Activated naive CD4-positive, alpha-beta T cell treated with anti-CD3 and anti-CD28 coated beads, Interleukin-2, amount 50 U/mL, for 16 hours (primary cell): ENCODE measurements around the gene FMN1.
A peak's percentile ranks its signal among the peaks of the same experiment; 100 is the strongest.

ENCODE experiments used
- DNase-seq: peaks from one replicate; pipeline ENCODE4 v3.0.0-alpha.2; 2020

Gene FMN1, protein sequence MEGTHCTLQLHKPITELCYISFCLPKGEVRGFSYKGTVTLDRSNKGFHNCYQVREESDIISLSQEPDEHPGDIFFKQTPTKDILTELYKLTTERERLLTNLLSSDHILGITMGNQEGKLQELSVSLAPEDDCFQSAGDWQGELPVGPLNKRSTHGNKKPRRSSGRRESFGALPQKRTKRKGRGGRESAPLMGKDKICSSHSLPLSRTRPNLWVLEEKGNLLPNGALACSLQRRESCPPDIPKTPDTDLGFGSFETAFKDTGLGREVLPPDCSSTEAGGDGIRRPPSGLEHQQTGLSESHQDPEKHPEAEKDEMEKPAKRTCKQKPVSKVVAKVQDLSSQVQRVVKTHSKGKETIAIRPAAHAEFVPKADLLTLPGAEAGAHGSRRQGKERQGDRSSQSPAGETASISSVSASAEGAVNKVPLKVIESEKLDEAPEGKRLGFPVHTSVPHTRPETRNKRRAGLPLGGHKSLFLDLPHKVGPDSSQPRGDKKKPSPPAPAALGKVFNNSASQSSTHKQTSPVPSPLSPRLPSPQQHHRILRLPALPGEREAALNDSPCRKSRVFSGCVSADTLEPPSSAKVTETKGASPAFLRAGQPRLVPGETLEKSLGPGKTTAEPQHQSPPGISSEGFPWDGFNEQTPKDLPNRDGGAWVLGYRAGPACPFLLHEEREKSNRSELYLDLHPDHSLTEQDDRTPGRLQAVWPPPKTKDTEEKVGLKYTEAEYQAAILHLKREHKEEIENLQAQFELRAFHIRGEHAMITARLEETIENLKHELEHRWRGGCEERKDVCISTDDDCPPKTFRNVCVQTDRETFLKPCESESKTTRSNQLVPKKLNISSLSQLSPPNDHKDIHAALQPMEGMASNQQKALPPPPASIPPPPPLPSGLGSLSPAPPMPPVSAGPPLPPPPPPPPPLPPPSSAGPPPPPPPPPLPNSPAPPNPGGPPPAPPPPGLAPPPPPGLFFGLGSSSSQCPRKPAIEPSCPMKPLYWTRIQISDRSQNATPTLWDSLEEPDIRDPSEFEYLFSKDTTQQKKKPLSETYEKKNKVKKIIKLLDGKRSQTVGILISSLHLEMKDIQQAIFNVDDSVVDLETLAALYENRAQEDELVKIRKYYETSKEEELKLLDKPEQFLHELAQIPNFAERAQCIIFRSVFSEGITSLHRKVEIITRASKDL (N-terminal part only)

GRCh38 chr15:33194704-33195670, at the start of gene FMN1:
Gene FMN1, minus strand, starts transcription at chr15:33194714. Its CDS starts 39,800 bp downstream, at chr15:33154914.
- peak; percentile 94 for DNase-seq

- no peak for DNase-seq
Measured at GRCh38 chr15:33243869-33244268, 49.4 kb upstream of the FMN1 start.

DNA sequence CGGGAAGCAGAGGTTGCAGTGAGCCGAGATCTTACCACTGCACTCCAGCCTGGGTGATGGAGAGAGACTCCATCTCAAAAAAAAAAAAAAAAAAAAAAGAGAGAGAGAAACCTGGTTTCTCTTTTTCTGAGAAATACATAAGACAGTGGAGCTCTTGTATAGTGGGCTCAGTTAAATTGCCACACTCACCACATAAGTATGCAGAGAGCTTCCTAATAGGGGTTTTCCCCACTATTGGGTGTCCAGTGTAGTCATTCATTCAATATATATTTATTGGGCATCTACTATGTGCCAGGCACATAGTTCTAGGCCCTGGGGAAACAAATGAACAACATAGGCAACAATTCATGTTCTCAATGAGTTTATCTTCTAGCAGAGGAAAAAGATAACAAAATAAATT, 48.9 kb upstream of the FMN1 start:
- no peak for DNase-seq

- DNase-seq, result no peak
Measured at GRCh38 chr15:33242669-33243191, 48.2 kb upstream of the FMN1 start.

DNA sequence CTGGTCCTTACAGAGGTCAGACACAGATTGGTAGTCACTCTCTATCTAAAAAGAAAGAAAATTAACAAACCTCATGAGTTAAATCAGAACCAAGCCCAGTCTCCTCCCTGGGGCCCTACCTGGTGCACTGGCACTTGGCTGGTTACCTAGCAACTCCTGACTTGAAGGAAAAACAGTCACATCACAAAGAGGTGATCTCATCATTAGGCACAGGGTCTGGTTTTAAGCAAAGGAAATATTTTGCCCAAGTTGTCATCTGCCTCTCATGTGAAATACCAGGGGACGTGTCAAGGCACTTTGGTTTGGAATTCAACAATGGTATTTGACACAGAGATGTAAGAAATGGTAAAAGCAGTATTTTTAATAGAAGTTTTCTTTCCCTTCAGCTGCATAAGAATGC, 47.7 kb upstream of the FMN1 start:
- DNase-seq, result peak; percentile 16

- no peak for DNase-seq
Measured at GRCh38 chr15:33236841-33237509, 42.5 kb upstream of the FMN1 start.

DNA sequence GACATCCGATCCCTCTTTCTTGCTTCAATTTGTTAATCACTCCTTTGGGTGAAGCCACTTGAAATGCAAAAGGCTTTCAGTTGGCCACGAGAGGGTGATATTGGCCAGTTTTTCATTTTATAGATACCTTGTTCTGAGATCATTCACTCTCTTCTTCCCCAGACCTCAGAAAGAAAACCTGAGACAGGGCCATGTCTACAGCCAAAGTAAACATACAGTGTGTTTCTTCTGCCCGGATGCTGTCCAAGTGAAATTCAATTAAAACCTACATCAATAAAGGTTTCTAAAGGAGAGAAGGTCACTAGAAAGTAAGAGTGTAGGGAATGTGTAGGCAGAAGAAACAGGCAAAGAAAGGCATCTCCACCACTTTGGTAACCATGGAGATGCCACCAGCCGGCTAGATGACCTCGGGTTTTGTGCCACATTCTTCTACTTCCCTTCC, 39.5 kb upstream of the FMN1 start:
- DNase-seq, result no peak

GRCh38 chr15:33226559-33227181, 32.2 kb upstream of the FMN1 start:
- peak; percentile 64 for DNase-seq

DNA sequence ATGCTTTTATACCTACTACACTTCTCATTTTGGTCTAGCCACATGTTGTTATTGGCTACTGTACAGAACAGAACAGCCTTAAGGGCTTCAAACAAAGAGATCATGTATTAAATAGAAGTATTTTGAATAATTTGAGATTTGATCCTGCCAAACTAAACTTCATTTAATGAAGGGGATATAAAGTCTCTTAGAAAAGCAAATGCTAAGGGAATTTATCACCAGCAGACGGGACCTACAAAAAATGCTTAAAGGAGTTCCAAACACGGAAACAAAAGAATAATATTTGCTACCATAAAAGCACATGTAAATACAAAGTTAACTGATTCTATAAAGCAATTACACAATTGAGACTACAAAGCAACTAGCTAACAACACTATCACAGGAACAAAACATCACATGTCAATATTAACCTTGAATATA, 23.6 kb upstream of the FMN1 start:
- no peak for DNase-seq

GRCh38 chr15:33215941-33216872, 21.7 kb upstream of the FMN1 start:
- DNase-seq, result no peak

DNA sequence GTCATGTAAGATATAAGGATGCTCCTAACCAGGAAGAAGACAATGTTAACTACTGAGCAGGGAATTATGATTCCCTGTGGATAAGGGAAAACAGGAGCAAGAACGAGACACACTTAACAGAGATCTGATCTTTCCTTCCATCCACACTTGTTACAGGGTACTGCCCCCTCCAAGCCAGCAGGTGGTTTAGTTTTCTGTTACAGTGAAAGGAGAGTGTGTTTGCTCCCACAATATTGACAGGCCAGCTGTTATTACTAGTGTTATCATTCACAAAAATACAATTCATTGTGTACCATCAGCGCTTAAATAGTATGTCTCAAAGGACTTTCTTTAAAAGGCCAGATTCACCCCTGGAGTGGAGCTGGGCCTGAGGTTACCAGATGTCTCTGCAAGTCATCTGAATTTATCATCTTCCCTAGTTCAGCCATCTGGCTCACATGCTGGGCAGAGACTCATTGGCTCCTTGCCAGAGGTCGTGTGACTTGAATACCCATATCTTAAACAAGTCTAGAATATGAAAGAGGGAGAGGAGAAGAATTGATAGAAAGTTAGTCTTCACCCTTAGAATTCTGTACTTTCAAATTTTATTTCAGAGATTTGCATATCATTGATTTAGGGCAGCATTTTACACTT, 16.8 kb upstream of the FMN1 start:
- no peak for DNase-seq

DNA sequence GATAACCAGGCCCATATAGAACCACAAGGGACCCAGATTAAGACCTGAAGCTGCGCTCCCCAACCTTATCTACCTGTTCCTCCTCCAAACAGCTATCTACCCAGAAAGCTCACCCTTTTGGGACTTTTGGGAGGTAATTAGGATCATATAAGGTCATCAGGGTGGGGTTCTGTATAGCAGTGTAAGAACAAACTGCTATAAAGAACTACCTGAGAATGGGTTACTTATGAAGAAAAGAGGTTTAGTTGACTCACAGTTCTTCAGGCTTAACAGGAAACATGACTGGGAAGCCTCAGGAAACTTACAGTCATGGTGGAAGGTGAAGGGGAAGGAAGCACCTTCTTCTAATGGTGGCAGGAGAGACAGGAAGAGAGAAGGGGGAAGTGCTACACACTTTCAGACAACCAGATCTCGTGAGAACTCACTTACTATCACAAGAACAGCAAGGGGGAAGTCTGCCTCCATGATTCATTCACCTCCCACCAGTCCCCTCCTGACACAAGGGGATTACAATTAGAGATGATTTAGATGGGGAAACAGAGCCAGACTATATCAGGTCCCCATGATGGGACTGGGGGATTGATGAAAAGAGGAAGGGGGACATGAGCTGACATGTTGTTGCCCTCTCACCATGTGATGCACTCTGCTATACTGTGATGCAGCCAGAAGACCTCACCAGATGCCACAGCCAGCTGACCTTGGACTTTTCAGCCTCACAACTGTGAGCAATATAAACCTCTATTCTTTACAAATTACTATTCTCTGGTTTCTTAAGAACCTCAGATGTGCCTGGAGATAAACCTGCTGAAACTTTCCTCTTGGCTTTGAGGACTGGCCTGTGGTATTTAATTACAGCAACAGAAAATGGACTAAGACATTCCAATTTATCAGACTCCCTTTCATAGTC, 15.3 kb upstream of the FMN1 start:
- no peak for DNase-seq

DNA sequence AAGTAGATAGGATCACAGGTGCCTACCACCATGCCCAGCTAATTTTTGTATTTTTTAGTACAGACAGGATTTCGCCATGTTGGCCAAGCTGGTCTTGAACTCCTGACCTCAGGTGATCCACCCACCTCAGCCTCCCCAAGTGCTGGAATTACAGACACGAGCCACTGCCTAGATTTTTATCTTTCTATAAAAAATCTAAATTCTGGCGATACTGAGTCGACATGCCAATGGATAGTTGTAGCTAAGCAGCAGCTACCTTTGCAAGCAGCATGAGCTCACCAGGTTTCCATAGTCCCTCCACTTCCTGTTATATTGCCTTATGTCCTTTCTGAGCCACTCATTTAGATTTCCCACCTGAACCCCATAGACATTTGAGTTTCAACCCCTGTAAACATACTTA, 13.1 kb upstream of the FMN1 start:
- no peak for DNase-seq

DNA sequence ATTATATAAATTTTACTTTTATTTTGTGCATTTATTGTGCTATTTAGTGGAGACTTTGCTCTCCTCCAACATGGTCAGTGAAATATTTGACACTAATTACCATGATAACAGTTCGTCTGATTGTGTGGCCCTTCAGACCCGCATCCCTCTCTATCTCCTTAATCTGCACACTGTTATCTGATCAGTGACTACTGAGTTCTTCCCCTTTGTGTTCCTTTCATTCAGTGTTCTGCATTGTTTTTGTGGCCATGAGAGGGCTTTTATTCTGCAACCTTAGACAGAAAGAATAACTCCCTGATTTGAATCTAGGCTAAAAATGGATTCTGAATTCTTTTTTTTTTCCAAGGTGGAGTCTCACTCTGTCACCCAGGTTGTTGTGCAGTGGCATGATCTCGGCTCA, 11.9 kb upstream of the FMN1 start:
- DNase-seq, result no peak

DNA sequence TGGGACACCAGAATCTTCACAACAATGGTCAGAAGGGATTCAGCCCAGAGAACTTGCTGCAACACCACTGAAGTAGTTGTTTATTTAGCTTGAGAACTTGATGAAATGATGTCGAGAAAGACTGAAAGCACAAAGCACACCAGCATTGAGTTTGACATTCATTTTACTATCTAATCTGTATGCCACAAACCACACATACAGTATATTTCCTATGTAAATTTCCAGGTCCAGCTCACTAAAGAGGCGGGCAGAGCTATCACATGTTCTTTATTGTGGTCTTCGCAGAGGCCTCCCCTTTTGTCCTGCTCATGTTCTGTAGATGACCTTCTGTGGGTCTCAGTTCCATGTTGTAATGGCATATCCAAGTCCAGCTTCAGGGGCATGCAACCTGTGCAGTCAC, 10.4 kb upstream of the FMN1 start:
- DNase-seq, result no peak

GRCh38 chr15:33204087-33204486, 9.6 kb upstream of the FMN1 start:
- DNase-seq, result no peak

DNA sequence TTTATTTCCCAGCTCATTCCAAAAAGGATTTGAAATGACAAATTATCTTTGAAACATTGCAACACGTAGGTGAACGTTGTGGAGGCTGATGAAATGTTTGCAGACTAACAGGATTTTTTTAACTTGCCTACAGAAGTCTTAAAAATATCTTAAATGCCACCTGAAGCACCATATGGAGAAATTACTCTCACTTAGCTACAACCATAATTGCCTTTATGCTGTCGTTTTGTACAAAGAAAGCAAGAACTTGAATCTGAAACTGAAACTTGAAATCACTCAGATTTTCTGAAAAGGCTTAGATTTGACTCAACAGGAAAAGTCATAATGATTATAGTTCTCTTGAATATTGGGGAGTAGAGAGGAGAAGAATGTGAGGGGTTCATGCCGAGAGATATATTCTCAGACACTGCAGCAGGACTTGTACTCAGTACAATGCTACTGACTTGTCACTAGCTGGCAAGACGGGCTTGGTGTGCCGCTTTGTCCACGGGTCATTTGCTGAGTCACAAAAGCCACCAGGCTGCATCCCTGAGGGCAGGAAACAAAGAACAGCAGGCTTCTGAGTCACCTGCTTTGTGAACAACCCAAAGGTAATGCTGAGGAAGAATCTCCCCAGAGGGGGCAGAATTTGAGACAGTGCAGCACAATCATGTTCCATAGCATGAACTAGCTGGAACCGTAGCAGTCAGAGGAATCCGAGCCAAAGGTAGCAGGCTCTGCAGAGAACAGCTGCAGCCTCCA, 7.1 kb upstream of the FMN1 start:
- peak; percentile 66 for DNase-seq
